Measurements from ENCODE around the gene STIMATE. TPM values are rescaled to one million over a fixed set of nuclear protein-coding genes. Genes with fewer than 3 reads are reported as not detected.

The STIMATE gene
- total and polyA plus RNA-seq, 12 donors: 15.4 to 42.8 (median 22.2) TPM

DNA sequence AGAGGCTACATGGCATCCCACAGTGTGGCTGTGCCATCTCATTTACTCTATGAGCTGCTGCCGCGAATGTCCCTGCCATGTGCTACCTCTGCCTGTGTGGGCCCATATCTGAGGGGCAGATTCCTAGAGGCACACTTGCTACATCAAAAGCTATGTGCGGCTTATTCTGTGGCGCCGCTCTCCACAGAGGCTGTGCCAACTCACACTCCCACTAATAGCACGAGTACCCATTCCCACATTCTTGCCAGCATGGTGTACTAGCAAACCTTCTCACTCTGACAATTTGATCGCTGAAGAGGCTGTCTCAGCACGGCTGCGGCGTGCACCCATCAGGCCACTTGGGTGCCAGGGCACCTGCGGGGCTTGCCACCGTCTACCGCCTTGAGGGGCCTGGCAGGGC is 31.4 kb downstream of the STIMATE start:
- Histone ChIP-seq H3K9me3 (replicated peaks in 1 of 3) (no peaks in the 10 kb centered on the region), H3K4me1 (replicated peaks in 1 of 2) (no peaks in the 10 kb centered on the region), H3K4me3 (no peak overlapping the region), H3K27me3 (no peaks in the 10 kb centered on the region), H3K36me3 (replicated peaks in 1 of 2) (no peaks in the 10 kb centered on the region), H3K27ac (no peak overlapping the region)
- 93 to 97% (median 96%) methylated on average over 4 to 13 of the region's 13 CpGs for WGBS, 4 donors
- no peak for DNase-seq
- TF ChIP-seq CTCF (IDR thresholded peaks at IDR 0.05): no peak
- no peak for TF ChIP-seq POLR2A (IDR thresholded peaks at IDR 0.05)
- intact Hi-C loops (cut with DNase I): no loop called here

GRCh38 chr3:52860424-52860768 is 37.0 kb downstream of the STIMATE start:
- H3K27me3 ChIP-seq: no peaks in the 10 kb centered on the region
- no peaks in the 10 kb centered on the region for H3K36me3 ChIP-seq (replicated peaks in 1 of 2)
- H3K4me1 ChIP-seq (replicated peaks in 1 of 2): peaks cover 0 to 2% of the 10 kb centered on the region in 2 donors
- intact Hi-C loops (cut with DNase I): no loop called here
- DNase-seq: no peak
- WGBS, 4 donors: 83 to 94% (median 91%) methylated on average over 7 to 8 of the region's 8 CpGs
- H3K27ac ChIP-seq: no peak overlapping the region
- TF ChIP-seq POLR2A (IDR thresholded peaks at IDR 0.05): no peak
- TF ChIP-seq CTCF (IDR thresholded peaks at IDR 0.05): no peak
- no peak overlapping the region for H3K4me3 ChIP-seq
- no peaks in the 10 kb centered on the region for H3K9me3 ChIP-seq (replicated peaks in 1 of 3)

DNA sequence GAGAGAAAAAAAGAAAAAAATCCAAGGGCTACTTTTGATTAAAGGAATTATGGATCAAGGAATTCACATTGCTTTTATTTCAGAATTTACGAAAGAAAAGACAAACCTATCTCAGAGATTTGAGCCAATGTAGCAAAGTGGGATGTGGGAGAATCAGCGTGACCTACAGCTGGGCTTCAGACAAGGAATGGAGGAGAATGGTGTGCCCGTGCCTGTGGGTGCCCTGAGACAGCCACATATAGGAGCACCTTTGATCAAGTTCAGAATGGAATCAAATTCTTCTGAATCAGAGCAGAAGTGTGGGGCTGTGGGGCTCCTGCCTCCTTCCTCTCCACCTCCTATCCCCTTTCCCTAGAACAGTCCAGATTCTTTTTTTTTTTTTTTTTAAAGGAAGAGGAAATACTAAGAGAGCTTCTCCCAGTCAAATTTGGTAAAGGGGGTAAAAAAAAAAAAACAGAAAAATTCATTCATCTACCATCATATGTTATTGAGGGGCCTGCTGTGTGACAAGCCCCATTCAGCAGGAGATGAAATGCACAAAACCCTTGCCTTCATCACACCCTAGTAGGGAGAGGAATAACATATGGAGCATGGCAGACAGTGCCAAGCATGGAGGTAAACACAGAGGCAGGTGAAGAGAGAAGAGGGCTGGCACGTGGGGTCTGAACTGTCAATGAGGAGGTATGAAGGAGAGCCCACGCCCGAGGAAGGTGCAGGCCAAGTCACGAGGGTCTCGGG is 37.5 kb downstream of the STIMATE start:
- Histone ChIP-seq H3K4me1 (replicated peaks in 1 of 2) (peaks cover 0 to 2% of the 10 kb centered on the region in 2 donors), H3K9me3 (replicated peaks in 1 of 3) (no peaks in the 10 kb centered on the region), H3K27me3 (no peaks in the 10 kb centered on the region), H3K27ac (no peak overlapping the region), H3K4me3 (no peak overlapping the region), H3K36me3 (replicated peaks in 1 of 2) (peaks cover 0 to under 1% of the 10 kb centered on the region in 2 donors)
- DNase-seq: no peak
- intact Hi-C loops (cut with DNase I): loop anchor here in 1 of 2 donors (10.0 kb wide), 1 partner anchor 75 kb away; no protein-coding TSS in a partner anchor
- WGBS, 4 donors: 88 to 94% (median 89%) methylated on average over 8 of the region's 8 CpGs
- TF ChIP-seq CTCF (IDR thresholded peaks at IDR 0.05) (no peak), POLR2A (IDR thresholded peaks at IDR 0.05) (no peak)

DNA sequence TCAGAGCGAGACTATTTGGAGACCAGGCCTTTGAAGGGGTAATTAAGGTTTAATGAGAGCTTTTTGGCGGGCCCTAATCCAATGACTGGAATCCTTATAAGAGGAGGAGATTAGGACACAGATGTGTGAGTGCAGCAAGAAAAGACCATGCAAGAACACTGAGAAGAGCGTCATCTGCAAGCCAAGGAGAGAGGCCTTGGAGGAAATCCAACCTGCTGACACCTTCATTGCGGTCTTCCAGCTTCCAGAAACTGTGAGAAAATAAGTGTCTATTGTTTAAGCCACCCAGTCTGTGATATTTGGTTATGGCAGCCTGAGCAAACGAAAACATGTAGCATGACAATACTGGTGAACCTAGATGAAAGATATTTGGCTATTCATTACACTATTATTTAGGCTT is 39.5 kb downstream of the STIMATE start:
- Histone ChIP-seq H3K9me3 (replicated peaks in 1 of 3) (no peaks in the 10 kb centered on the region), H3K4me1 (replicated peaks in 1 of 2) (peaks cover 0 to 8% of the 10 kb centered on the region in 2 donors), H3K27ac (no peak overlapping the region), H3K36me3 (replicated peaks in 1 of 2) (peaks cover 0 to 8% of the 10 kb centered on the region in 2 donors), H3K27me3 (no peaks in the 10 kb centered on the region), H3K4me3 (no peak overlapping the region)
- TF ChIP-seq POLR2A (IDR thresholded peaks at IDR 0.05): no peak
- intact Hi-C loops (cut with DNase I): loop anchor here in 1 of 2 donors (10.0 kb wide), 1 partner anchor 77 kb away; no protein-coding TSS in a partner anchor
- 79 to 95% (median 93%) methylated on average over 5 of the region's 5 CpGs for WGBS, 4 donors
- DNase-seq: no peak

- Histone ChIP-seq H3K9me3 (replicated peaks in 1 of 3) (no peaks in the 10 kb centered on the region), H3K4me3 (no peak overlapping the region), H3K27ac (no peak overlapping the region), H3K4me1 (replicated peaks in 1 of 2) (peaks cover 0 to 12% of the 10 kb centered on the region in 2 donors), H3K36me3 (replicated peaks in 1 of 2) (peaks cover 0 to 13% of the 10 kb centered on the region in 2 donors), H3K27me3 (no peaks in the 10 kb centered on the region)
- intact Hi-C loops (cut with DNase I): loop anchor here in 1 of 2 donors (10.0 kb wide), 1 partner anchor 78 kb away; no protein-coding TSS in a partner anchor
- TF ChIP-seq POLR2A (IDR thresholded peaks at IDR 0.05) (no peak), CTCF (IDR thresholded peaks at IDR 0.05) (no peak)
- WGBS, 4 donors: 79 to 87% (median 81%) methylated on average over 3 of the region's 3 CpGs
- no peak for DNase-seq
Observed at GRCh38 chr3:52857133-52857532, 40.2 kb downstream of the STIMATE start.

Measured in adrenal gland (tissue), 12 donors.